ENCODE results near the gene HDDC3.

Gene HDDC3

GRCh38 chr15:90933301-90933700 lies 952 bp upstream of the HDDC3 start:
- no peak for DNase-seq (ENCODE audit: extremely low spot score)
- CTCF ChIA-PET: interaction anchor here (0.5 to 6.9 kb wide), 21 partner anchors 9 to 940 kb away, joined by 3 to 77 read pairs (median 7); partner anchors contain the start of genes MAN2A2 and RCCD1
- POLR2A ChIA-PET: interaction anchor here (1.4 to 8.2 kb wide), 11 partner anchors 10 to 115 kb away, joined by 4 to 142 read pairs (median 15); partner anchors contain the start of genes MAN2A2, PRC1 and RCCD1
- TF ChIP-seq TARDBP (IDR thresholded peaks at IDR 0.05) (no peak), NFRKB (IDR thresholded peaks at IDR 0.05) (no peak), ZNF384 (IDR thresholded peaks at IDR 0.05) (no peak), FOXK2 (IDR thresholded peaks at IDR 0.05) (no peak), L3MBTL2 (conservative IDR thresholded peaks at IDR 0.05) (no peak), BHLHE40 (IDR thresholded peaks at IDR 0.05; ENCODE audit: borderline replicate concordance) (no peak), SUZ12 (IDR thresholded peaks at IDR 0.05) (no peak), PKNOX1 (IDR thresholded peaks at IDR 0.05) (no peak), HDGF (IDR thresholded peaks at IDR 0.05; ENCODE audit: borderline replicate concordance) (no peak), FOXM1 (IDR thresholded peaks at IDR 0.05; ENCODE audit: borderline replicate concordance) (no peak), ELF4 (IDR thresholded peaks at IDR 0.05) (no peak), ARNT (IDR thresholded peaks at IDR 0.05) (no peak), FOXA1 (IDR thresholded peaks at IDR 0.05) (no peak), LEF1 (IDR thresholded peaks at IDR 0.05; ENCODE audit: borderline replicate concordance) (no peak), SP1 (IDR thresholded peaks at IDR 0.05) (no peak)

- TF ChIP-seq SP1 (IDR thresholded peaks at IDR 0.05): no peak
- TF ChIP-seq ELF4 (IDR thresholded peaks at IDR 0.05): no peak
- no peak for TF ChIP-seq SUZ12 (IDR thresholded peaks at IDR 0.05)
- TF ChIP-seq FOXA1 (IDR thresholded peaks at IDR 0.05): no peak
- TF ChIP-seq NFRKB (IDR thresholded peaks at IDR 0.05): no peak
- no peak for TF ChIP-seq L3MBTL2 (conservative IDR thresholded peaks at IDR 0.05)
- no peak for TF ChIP-seq CTBP1 (IDR thresholded peaks at IDR 0.05; ENCODE audit: borderline replicate concordance)
- no peak for TF ChIP-seq ZNF384 (IDR thresholded peaks at IDR 0.05)
- TF ChIP-seq PKNOX1 (IDR thresholded peaks at IDR 0.05): no peak
- no peak for DNase-seq (ENCODE audit: extremely low spot score)
- ChIA-PET CTCF (interaction anchor here (0.5 to 6.9 kb wide), 22 partner anchors 8 to 941 kb away, joined by 3 to 77 read pairs (median 8); partner anchors contain the start of genes BLM, MAN2A2 and RCCD1), POLR2A (interaction anchor here (0.6 to 8.2 kb wide), 18 partner anchors 10 to 314 kb away, joined by 3 to 142 read pairs (median 4); partner anchors contain the start of genes MAN2A2, PRC1, RCCD1 and VPS33B)
These were observed 277 bp upstream of the HDDC3 start for GRCh38 chr15:90932660-90932991.

- POLR2A ChIA-PET: interaction anchor here (0.6 to 8.2 kb wide), 25 partner anchors 10 to 639 kb away, joined by 3 to 142 read pairs (median 4); partner anchors contain the start of genes BLM, MAN2A2, PRC1 and RCCD1
- TF ChIP-seq TARDBP (IDR thresholded peaks at IDR 0.05) (no peak), SUZ12 (IDR thresholded peaks at IDR 0.05) (no peak), FOXA1 (IDR thresholded peaks at IDR 0.05) (no peak), FOXM1 (IDR thresholded peaks at IDR 0.05; ENCODE audit: borderline replicate concordance) (no peak), FOXK2 (IDR thresholded peaks at IDR 0.05) (no peak), L3MBTL2 (conservative IDR thresholded peaks at IDR 0.05) (no peak), SP1 (IDR thresholded peaks at IDR 0.05) (no peak), LEF1 (IDR thresholded peaks at IDR 0.05; ENCODE audit: borderline replicate concordance) (no peak), CTBP1 (IDR thresholded peaks at IDR 0.05; ENCODE audit: borderline replicate concordance) (no peak), ARNT (IDR thresholded peaks at IDR 0.05) (no peak), NFRKB (IDR thresholded peaks at IDR 0.05) (no peak), PKNOX1 (IDR thresholded peaks at IDR 0.05) (no peak), ZNF384 (IDR thresholded peaks at IDR 0.05) (no peak), ELF4 (IDR thresholded peaks at IDR 0.05) (no peak), HDGF (IDR thresholded peaks at IDR 0.05; ENCODE audit: borderline replicate concordance) (no peak), BHLHE40 (IDR thresholded peaks at IDR 0.05; ENCODE audit: borderline replicate concordance) (no peak)
- DNase-seq (ENCODE audit: extremely low spot score): no peak
- CTCF ChIA-PET: interaction anchor here (0.6 to 6.9 kb wide), 14 partner anchors 8 to 215 kb away, joined by 3 to 77 read pairs (median 13); partner anchors contain the start of genes BLM, MAN2A2 and RCCD1
These were observed 848 bp downstream of the HDDC3 start for GRCh38 chr15:90931575-90931827.

GRCh38 chr15:90930861-90931574 lies 1.3 kb downstream of the HDDC3 start:
- DNase-seq (ENCODE audit: extremely low spot score): no peak
- TF ChIP-seq SP1 (IDR thresholded peaks at IDR 0.05) (no peak), HDGF (IDR thresholded peaks at IDR 0.05; ENCODE audit: borderline replicate concordance) (no peak), TARDBP (IDR thresholded peaks at IDR 0.05) (no peak), SUZ12 (IDR thresholded peaks at IDR 0.05) (no peak), PKNOX1 (IDR thresholded peaks at IDR 0.05) (no peak), ELF4 (IDR thresholded peaks at IDR 0.05) (no peak), FOXM1 (IDR thresholded peaks at IDR 0.05; ENCODE audit: borderline replicate concordance) (no peak), NFRKB (IDR thresholded peaks at IDR 0.05) (no peak), L3MBTL2 (conservative IDR thresholded peaks at IDR 0.05) (no peak), ARNT (IDR thresholded peaks at IDR 0.05) (no peak), LEF1 (IDR thresholded peaks at IDR 0.05; ENCODE audit: borderline replicate concordance) (no peak), CTBP1 (IDR thresholded peaks at IDR 0.05; ENCODE audit: borderline replicate concordance) (no peak), BHLHE40 (IDR thresholded peaks at IDR 0.05; ENCODE audit: borderline replicate concordance) (no peak), FOXK2 (IDR thresholded peaks at IDR 0.05) (no peak), FOXA1 (IDR thresholded peaks at IDR 0.05) (no peak), ZNF384 (IDR thresholded peaks at IDR 0.05) (no peak)
- CTCF ChIA-PET: interaction anchor here (0.6 to 6.9 kb wide), 13 partner anchors 7 to 214 kb away, joined by 3 to 77 read pairs (median 13); partner anchors contain the start of genes BLM, MAN2A2 and RCCD1
- POLR2A ChIA-PET: interaction anchor here (0.6 to 8.2 kb wide), 24 partner anchors 9 to 638 kb away, joined by 3 to 142 read pairs (median 5); partner anchors contain the start of genes BLM, MAN2A2, PRC1 and RCCD1

Measured in HEK293T (cell line).